A549 treated with AZD9567 at 1 μM for 4 hours (cell line): ENCODE data around the gene TSPEAR. TPM values are rescaled to one million over a fixed set of nuclear protein-coding genes. Genes with fewer than 3 reads are reported as not detected.

Source experiments
- total RNA-seq: library from RNA; stranded (reverse); fragments of 200-300 nt; extraction: Qiagen RNA extraction; gene quantifications from 5 replicates; pipeline ENCODE4 v1.2.3, GENCODE V29; 2022; ENCODE audit not compliant: insufficient read depth

TSPEAR gene
- total RNA-seq, 1 experiment from 2014 or later: not detected

GRCh38 chr21:44573630-44574456 lies 137.5 kb downstream of the TSPEAR start, which contains the start of gene KRTAP10-4:
Gene KRTAP10-4, plus strand, starts transcription at chr21:44573729. Its CDS starts 30 bp downstream, at chr21:44573759.

GRCh38 chr21:44558695-44559094 lies 152.7 kb downstream of the TSPEAR start, which contains the start of gene KRTAP10-3:
Gene KRTAP10-3, minus strand, starts transcription at chr21:44558795. Its CDS starts 80 bp downstream, at chr21:44558715.

DNA sequence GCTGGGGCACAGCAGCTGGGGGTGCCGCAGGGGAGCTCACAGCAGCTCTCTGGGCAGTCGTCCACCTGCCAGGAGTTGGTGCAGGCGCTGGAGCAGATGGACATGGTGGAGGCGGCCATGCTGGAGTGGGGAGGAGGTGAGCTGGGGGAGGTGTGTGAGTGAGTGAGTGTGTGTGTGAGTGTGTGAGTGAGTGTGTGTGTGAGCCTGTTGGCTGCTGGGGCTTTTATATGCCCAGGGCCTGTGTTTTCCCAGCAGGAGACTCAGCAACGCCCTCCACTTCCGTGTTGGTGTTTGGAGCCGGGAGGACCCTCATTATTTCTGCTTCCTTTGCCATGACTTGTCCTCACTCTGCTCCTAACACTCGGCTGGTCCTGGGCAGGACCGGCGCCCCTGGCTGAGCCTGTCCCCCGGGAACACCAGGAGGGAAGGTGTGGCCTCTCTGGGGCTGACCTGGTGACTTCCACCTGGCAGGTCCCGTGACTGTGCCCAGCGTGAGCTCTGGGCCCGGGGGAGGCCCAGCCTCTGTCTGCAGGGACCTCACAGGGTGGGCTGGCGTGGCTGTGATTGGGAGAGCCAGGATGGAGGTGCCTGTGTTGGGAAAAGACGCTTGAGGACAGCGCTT lies 159.9 kb downstream of the TSPEAR start, which contains the start of gene KRTAP10-2:
TSS of gene KRTAP10-2 (minus strand) at position 166 of the 622 bp plus-strand sequence. CDS start at position 119, 47 bp downstream.

DNA sequence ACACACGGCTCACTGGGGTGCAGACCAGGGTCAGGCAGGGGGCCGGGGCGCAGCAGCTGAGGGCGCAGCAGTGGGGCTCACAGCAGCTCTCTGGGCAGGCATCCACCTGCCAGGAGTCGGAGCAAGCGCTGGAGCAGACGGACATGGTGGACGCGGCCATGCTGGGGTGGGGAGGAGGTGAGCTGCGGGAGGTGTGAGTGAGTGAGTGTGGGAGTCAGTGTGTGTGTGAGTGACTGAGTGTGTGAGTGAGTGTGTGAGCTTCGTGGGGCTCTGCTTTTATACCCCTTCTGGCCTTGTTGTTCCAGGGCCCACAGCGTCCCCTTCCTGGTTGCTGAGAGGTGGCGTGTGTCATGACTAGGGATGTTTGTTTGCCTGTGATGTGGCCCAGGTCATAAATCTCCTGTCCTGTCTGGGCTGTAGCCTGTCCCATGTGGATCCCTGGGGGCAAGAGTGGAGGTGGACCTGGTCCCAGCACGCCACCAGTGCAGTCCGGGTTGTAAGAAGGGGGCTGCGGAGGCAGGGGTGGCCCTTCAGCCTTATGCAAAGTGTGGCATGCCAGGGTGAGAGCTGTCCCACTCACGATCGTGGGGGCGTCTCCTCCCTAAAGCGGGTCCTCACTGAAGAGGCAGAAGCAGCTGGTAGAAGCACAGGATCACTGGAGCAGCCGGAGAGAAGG lies 171.2 kb downstream of the TSPEAR start, which contains the start of gene KRTAP10-1:
TSS of gene KRTAP10-1 (minus strand) at position 205 of the 676 bp plus-strand sequence. CDS start at position 160, 45 bp downstream.

DNA sequence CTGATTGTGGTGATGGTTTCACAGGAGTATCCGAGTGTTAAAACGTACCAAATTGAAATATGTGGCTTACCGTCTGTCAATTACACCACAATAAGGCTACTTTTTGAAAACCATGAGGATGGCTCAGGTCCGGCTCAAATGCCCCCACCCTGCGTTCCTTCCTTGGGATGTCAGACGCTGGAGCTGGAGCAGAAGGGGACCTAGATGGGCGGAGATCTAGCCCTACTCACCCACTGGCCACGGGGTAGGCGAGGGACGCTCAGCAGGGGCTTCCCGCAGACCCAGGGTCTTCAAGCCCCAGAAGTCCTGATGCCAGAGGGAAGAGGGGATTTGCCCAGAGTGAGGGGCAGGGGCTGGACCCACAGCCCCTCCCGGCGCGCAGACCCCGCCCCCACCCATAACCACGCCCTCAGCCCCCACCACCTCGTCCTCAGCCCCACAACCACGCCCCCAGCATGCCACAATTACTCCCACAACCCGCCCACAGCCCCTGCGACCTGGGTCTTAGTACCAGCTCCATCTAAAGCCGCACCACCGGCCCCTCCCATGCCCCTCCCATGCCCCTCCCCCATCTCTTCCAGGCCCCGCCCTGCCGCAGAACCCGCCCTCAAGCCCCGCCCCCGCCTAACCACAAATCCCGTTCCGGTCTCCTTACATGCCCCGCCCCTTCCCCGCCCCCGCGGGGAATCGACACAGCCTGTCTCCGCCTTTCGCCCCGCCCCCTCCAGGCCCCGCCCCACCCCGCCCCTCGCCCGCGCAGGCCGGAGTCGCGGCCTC lies 256.4 kb downstream of the TSPEAR start, which contains the start of gene LRRC3:
TSS of gene LRRC3 (plus strand) at position 764 of the 777 bp plus-strand sequence. CDS start 1,135 bp downstream, outside the sequence.

Other genes with a start within 250 kb of the TSPEAR start
- gene KRTAP10-1, start 171.4 kb downstream of the TSPEAR start, total RNA-seq: not detected in 5 replicates
- gene KRTAP10-2, start 160.1 kb downstream of the TSPEAR start, total RNA-seq: not detected in 5 replicates
- gene KRTAP10-3, start 152.8 kb downstream of the TSPEAR start, total RNA-seq: not detected in 5 replicates
- not detected in 5 replicates for gene KRTAP10-4, start 137.8 kb downstream of the TSPEAR start, total RNA-seq
- gene KRTAP10-5, start 131.0 kb downstream of the TSPEAR start, total RNA-seq: not detected in 5 replicates
- gene KRTAP10-6, start 119.1 kb downstream of the TSPEAR start, total RNA-seq: not detected in 5 replicates
- not detected in 5 replicates for gene KRTAP10-7, start 111.0 kb downstream of the TSPEAR start, total RNA-seq
- not detected in 5 replicates for gene KRTAP10-8, start 99.5 kb downstream of the TSPEAR start, total RNA-seq
- not detected in 5 replicates for gene KRTAP10-9, start 84.5 kb downstream of the TSPEAR start, total RNA-seq
- not detected in 5 replicates for gene KRTAP10-10, start 74.2 kb downstream of the TSPEAR start, total RNA-seq
- gene KRTAP10-11, start 65.2 kb downstream of the TSPEAR start, total RNA-seq: not detected in 5 replicates
- gene KRTAP12-4, start 56.9 kb downstream of the TSPEAR start, total RNA-seq: not detected in 5 replicates
- not detected in 5 replicates for gene KRTAP12-3, start 53.6 kb downstream of the TSPEAR start, total RNA-seq
- gene KRTAP12-2, start 44.6 kb downstream of the TSPEAR start, total RNA-seq: not detected in 5 replicates
- not detected in 5 replicates for gene KRTAP12-1, start 29.4 kb downstream of the TSPEAR start, total RNA-seq
- gene KRTAP10-12, start 14.4 kb downstream of the TSPEAR start, total RNA-seq: not detected in 5 replicates
- 26.1 to 39.4 TPM (median 38.1 TPM) in 5 replicates for gene UBE2G2, start 90.2 kb upstream of the TSPEAR start, total RNA-seq
- gene SUMO3, start 106.5 kb upstream of the TSPEAR start, total RNA-seq: 62.4 to 75.2 TPM (median 68.4 TPM) in 5 replicates
- 82.9 to 95.4 TPM (median 93.7 TPM) in 5 replicates for gene PTTG1IP, start 162.1 kb upstream of the TSPEAR start, total RNA-seq
- 0.62 to 4.1 TPM (median 0.86 TPM) in 5 replicates for gene ITGB2, start 209.3 kb upstream of the TSPEAR start, total RNA-seq
- gene SLX9, start 228.5 kb upstream of the TSPEAR start, total RNA-seq: 27.9 to 58.9 TPM (median 56.3 TPM) in 5 replicates